Neural progenitor cell (in vitro differentiated cells): ENCODE measurements around the gene ADCY1. TPM values are rescaled to one million over a fixed set of nuclear protein-coding genes. Genes with fewer than 3 reads are reported as not detected.

ENCODE experiments used
- DNase-seq: peaks from one replicate; pipeline ENCODE4 v3.0.0-alpha.2; 2016; ENCODE audit warnings: low spot score
- H2AFZ ChIP-seq: fragments of 200-600 bp; sonication (generic); replicated peaks from 2 replicates; pipeline ENCODE4 v1.6.1; 2016; ENCODE audit warnings: antibody characterized with exemption
- H3F3A ChIP-seq: fragments of 200-600 bp; sonication (generic); 2 replicates; pipeline ENCODE4 v1.6.1; 2016; ENCODE audit warnings: antibody characterized with exemption, low read depth
- H3K27ac ChIP-seq: fragments of 200-600 bp; sonication (generic); 2 replicates; pipeline ENCODE4 v1.5.1; 2016; ENCODE audit warnings: mild to moderate bottlenecking
- H3K27me3 ChIP-seq: fragments of 200-600 bp; sonication (generic); 2 replicates; pipeline ENCODE4 v1.6.1; 2016; ENCODE audit warnings: mild to moderate bottlenecking, moderate library complexity
- H3K36me3 ChIP-seq: fragments of 200-600 bp; sonication (generic); 2 replicates; pipeline ENCODE4 v1.5.1; 2016
- H3K4me1 ChIP-seq: fragments of 200-600 bp; sonication (generic); 2 replicates; pipeline ENCODE4 v1.6.1; 2016; ENCODE audit warnings: mixed run types
- H3K4me2 ChIP-seq: fragments of 200-600 bp; sonication (generic); 2 replicates; pipeline ENCODE4 v1.6.1; 2016
- H3K4me3 ChIP-seq: fragments of 200-600 bp; sonication (generic); 2 replicates; pipeline ENCODE4 v1.5.1; 2016
- H3K79me2 ChIP-seq: fragments of 200-600 bp; sonication (generic); 2 replicates; pipeline ENCODE4 v1.6.1; 2016; ENCODE audit warnings: low read depth
- H3K9ac ChIP-seq: fragments of 200-600 bp; sonication (generic); 2 replicates; pipeline ENCODE4 v1.6.1; 2016
- H3K9me3 ChIP-seq: fragments of 200-600 bp; sonication (generic); 2 replicates; pipeline ENCODE4 v1.5.1; 2016; ENCODE audit warnings: low read depth
- H4K20me1 ChIP-seq: fragments of 200-600 bp; sonication (generic); 2 replicates; pipeline ENCODE4 v1.6.1; 2016; ENCODE audit warnings: low read depth
- H3K27ac Mint-ChIP-seq: 3 replicates; pipeline ENCODE4 v1.8.0; 2021; ENCODE audit warnings: mixed read lengths
- H3K27me3 Mint-ChIP-seq: 2 replicates; pipeline ENCODE4 v1.8.0; 2022; ENCODE audit warnings: low read depth, mild to moderate bottlenecking, inconsistent platforms, moderate library complexity, mixed read lengths; ENCODE audit not compliant: insufficient read depth
- H3K36me3 Mint-ChIP-seq: 3 replicates; pipeline ENCODE4 v1.8.0; 2021; ENCODE audit warnings: mixed read lengths
- H3K4me1 Mint-ChIP-seq: 3 replicates; pipeline ENCODE4 v1.8.0; 2021; ENCODE audit warnings: mixed read lengths
- H3K4me3 Mint-ChIP-seq: 3 replicates; pipeline ENCODE4 v1.8.0; 2021; ENCODE audit warnings: mild to moderate bottlenecking, moderate library complexity, mixed read lengths
- H3K9me3 Mint-ChIP-seq: 3 replicates; pipeline ENCODE4 v1.8.0; 2020; ENCODE audit warnings: mixed read lengths
- EZH2 ChIP-seq: fragments of 200-600 bp; sonication (generic); IDR thresholded peaks from 2 replicates; pipeline ENCODE4 v1.6.1; 2017; ENCODE audit warnings: antibody characterized with exemption, mild to moderate bottlenecking, moderate library complexity
- EZH2phosphoT487 ChIP-seq: fragments of 200-600 bp; sonication (generic); IDR thresholded peaks from 2 replicates; pipeline ENCODE4 v1.6.1; 2017; ENCODE audit warnings: antibody characterized with exemption
- total RNA-seq: library from RNA; depleted of rRNA; stranded (reverse); fragments of >200 nt; gene quantifications from 2 replicates; pipeline ENCODE4 v1.2.3, GENCODE V29; 2015; ENCODE audit warnings: low replicate concordance
- TF ChIP-seq, protein P1 (sequence below): fragments of 200-600 bp; sonication (generic); IDR thresholded peaks from 2 replicates; pipeline ENCODE4 v1.5.1; 2017; ENCODE audit warnings: antibody characterized with exemption, mild to moderate bottlenecking

The ADCY1 gene
- total RNA-seq, 1 donor from 2014 or later: 7.4 TPM

DNA sequence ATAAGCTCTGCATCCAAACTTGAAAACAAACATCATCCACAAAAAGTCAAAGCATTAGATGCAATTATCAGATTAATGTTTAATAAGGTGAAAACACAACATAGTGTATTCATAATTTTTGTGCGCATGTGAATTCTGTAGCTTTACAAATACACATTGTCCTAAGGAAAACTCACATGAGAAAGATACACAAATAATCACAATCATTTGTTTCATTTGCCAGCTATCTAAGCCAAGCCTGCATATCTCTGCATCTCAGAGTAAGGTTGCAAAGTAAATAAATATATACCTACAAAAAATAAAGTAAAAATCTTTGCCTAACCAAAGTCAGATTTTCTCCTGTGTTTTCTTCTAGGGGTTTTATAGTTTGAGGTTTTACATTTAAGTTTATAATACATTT is 57.4 kb downstream of the ADCY1 start:
- H3K4me3 Mint-ChIP-seq: no peak overlapping the region
- Histone ChIP-seq H3K27ac (no peak overlapping the region), H3K36me3 (no peaks in the 10 kb centered on the region), H4K20me1 (no peaks in the 10 kb centered on the region), H3K9ac (no peak overlapping the region), H3K4me3 (no peak overlapping the region), H3K79me2 (no peaks in the 10 kb centered on the region), H3K4me2 (no peak overlapping the region), H3K27me3 (no peaks in the 10 kb centered on the region), H3F3A (no peaks in the 10 kb centered on the region), H3K4me1 (no peaks in the 10 kb centered on the region), H2AFZ (no peak overlapping the region), H3K9me3 (no peaks in the 10 kb centered on the region)
- no peak overlapping the region for H3K27ac Mint-ChIP-seq
- peaks cover 2% of the 10 kb centered on the region for H3K27me3 Mint-ChIP-seq
- H3K36me3 Mint-ChIP-seq: peaks cover 5% of the 10 kb centered on the region
- H3K9me3 Mint-ChIP-seq: peaks cover 20% of the 10 kb centered on the region
- TF ChIP-seq, protein P1, sequence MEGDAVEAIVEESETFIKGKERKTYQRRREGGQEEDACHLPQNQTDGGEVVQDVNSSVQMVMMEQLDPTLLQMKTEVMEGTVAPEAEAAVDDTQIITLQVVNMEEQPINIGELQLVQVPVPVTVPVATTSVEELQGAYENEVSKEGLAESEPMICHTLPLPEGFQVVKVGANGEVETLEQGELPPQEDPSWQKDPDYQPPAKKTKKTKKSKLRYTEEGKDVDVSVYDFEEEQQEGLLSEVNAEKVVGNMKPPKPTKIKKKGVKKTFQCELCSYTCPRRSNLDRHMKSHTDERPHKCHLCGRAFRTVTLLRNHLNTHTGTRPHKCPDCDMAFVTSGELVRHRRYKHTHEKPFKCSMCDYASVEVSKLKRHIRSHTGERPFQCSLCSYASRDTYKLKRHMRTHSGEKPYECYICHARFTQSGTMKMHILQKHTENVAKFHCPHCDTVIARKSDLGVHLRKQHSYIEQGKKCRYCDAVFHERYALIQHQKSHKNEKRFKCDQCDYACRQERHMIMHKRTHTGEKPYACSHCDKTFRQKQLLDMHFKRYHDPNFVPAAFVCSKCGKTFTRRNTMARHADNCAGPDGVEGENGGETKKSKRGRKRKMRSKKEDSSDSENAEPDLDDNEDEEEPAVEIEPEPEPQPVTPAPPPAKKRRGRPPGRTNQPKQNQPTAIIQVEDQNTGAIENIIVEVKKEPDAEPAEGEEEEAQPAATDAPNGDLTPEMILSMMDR: no peak
- TF ChIP-seq EZH2: no peak
- no peak for TF ChIP-seq EZH2phosphoT487
- H3K4me1 Mint-ChIP-seq: no peaks in the 10 kb centered on the region
- no peak for DNase-seq

DNA sequence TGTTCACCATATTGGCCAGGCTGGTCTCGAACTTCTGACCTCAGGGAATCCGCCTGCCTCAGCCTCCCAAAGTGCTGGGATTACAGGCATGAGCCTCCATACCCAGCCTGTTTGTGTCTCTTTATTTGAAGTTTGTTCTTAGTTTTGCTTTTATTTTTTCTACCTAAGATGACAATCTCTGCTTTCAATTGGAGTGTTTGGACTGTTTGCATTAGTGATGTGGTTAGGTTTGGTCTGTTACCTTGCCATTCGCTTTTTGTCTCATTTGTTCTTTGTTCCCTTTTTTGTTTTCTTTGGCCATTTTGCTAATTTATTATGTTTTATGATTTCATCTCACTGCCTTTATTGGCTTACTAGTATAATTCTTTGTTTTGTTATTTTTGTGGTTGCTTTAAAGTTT is 62.6 kb downstream of the ADCY1 start:
- no peaks in the 10 kb centered on the region for H3K36me3 ChIP-seq
- no peaks in the 10 kb centered on the region for H3F3A ChIP-seq
- no peak for DNase-seq
- no peaks in the 10 kb centered on the region for H3K27me3 ChIP-seq
- Mint-ChIP-seq H3K4me3 (no peak overlapping the region), H3K4me1 (no peaks in the 10 kb centered on the region), H3K27me3 (peaks cover 2% of the 10 kb centered on the region), H3K9me3 (peaks cover 5% of the 10 kb centered on the region), H3K27ac (no peak overlapping the region), H3K36me3 (no peaks in the 10 kb centered on the region)
- H4K20me1 ChIP-seq: no peaks in the 10 kb centered on the region
- H3K4me3 ChIP-seq: no peak overlapping the region
- no peak overlapping the region for H3K27ac ChIP-seq
- no peaks in the 10 kb centered on the region for H3K79me2 ChIP-seq
- TF ChIP-seq, protein P1: no peak
- TF ChIP-seq EZH2 (no peak), EZH2phosphoT487 (no peak)
- H3K4me1 ChIP-seq: no peaks in the 10 kb centered on the region
- H3K9me3 ChIP-seq: no peaks in the 10 kb centered on the region
- no peak overlapping the region for H2AFZ ChIP-seq
- no peak overlapping the region for H3K9ac ChIP-seq
- no peak overlapping the region for H3K4me2 ChIP-seq

DNA sequence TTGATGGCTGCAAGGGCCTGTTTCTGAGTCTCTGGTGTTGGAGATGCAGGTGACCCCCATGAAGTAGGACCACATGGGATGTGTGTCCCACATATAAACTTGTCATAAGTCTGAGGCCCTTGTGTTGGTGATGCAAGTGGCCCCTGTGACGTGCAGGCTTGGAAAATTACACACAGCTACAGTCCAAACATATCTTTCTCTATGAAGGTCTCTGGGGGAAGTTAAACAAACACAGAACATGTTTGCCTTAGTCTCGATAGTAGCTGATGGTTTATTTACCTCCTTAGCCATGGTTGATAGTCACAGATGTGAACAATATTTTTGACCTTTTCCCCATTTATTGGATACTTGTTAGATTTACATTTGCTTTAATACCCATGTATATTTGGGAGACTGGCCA is 64.7 kb downstream of the ADCY1 start:
- no peaks in the 10 kb centered on the region for H3K79me2 ChIP-seq
- no peak overlapping the region for H3K4me2 ChIP-seq
- no peaks in the 10 kb centered on the region for H4K20me1 ChIP-seq
- Mint-ChIP-seq H3K4me3 (no peak overlapping the region), H3K27ac (no peak overlapping the region), H3K9me3 (no peaks in the 10 kb centered on the region), H3K36me3 (no peaks in the 10 kb centered on the region), H3K27me3 (peaks cover 5% of the 10 kb centered on the region), H3K4me1 (no peaks in the 10 kb centered on the region)
- H3K4me3 ChIP-seq: no peak overlapping the region
- no peak overlapping the region for H3K27ac ChIP-seq
- no peak overlapping the region for H3K9ac ChIP-seq
- no peaks in the 10 kb centered on the region for H3F3A ChIP-seq
- H3K36me3 ChIP-seq: no peaks in the 10 kb centered on the region
- TF ChIP-seq EZH2phosphoT487: no peak
- TF ChIP-seq, protein P1: no peak
- TF ChIP-seq EZH2: no peak
- H2AFZ ChIP-seq: no peak overlapping the region
- no peak for DNase-seq
- H3K9me3 ChIP-seq: no peaks in the 10 kb centered on the region
- H3K4me1 ChIP-seq: no peaks in the 10 kb centered on the region
- H3K27me3 ChIP-seq: no peaks in the 10 kb centered on the region
